HK-2 (cell line): ENCODE data around the gene EFCAB8.
A peak's percentile ranks its signal among the peaks of the same experiment; 100 is the strongest.

Experiments
- DNase-seq: peaks from one replicate; pipeline ENCODE4 v3.0.0-alpha.2; 2018; ENCODE audit not compliant: unreplicated experiment

The EFCAB8 gene

DNA sequence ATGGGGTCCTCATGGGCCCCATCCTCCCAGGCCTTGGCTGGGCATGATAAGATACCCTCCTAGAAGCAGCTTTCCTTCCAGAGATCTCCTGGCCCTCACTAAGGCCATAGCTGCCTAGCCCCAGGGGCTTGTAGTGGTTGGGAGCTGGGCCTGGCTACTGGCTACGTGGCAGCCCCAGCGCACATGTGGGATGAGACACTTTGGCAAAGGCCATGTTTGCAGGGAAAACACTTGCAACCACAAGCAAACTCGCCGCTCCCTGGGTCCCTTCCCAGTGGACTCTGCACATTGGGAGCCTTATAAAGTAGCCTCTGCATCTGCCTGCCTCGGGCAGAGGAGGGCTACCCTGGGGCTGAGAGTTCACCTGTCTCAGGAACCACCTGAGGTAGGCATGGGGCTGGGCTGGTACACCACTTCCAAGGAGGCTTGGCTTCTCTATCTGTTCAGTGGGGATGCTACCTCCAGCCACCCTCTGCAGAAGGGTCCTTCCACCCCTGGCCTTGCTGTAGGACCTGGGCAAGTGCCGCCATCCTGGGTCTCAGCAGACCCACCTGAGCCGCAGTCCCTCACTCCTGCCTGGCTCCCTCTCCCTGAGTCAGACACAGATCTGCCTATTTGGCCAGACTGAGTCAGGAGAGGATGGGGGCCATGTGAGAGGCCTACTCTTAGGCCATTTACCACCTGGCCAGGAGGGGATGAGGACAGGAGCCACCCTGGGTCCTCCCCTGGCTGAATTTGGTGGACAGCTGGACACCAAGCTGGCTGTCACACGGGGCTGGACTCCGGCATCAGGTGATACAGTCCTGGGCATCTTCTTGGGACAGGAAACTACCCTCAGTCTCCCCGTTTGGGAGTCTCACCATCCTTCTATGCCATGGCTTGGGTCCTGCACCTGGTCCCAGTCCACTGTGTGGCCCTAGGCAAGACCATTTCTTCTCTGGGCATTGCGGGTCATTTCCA is 148.9 kb downstream of the EFCAB8 start, which contains the start of gene BPIFB2:
Gene BPIFB2, plus strand, starts transcription at position 329 of the 960 bp plus-strand sequence. CDS start 871 bp downstream, outside the sequence.
- no peak for DNase-seq

DNA sequence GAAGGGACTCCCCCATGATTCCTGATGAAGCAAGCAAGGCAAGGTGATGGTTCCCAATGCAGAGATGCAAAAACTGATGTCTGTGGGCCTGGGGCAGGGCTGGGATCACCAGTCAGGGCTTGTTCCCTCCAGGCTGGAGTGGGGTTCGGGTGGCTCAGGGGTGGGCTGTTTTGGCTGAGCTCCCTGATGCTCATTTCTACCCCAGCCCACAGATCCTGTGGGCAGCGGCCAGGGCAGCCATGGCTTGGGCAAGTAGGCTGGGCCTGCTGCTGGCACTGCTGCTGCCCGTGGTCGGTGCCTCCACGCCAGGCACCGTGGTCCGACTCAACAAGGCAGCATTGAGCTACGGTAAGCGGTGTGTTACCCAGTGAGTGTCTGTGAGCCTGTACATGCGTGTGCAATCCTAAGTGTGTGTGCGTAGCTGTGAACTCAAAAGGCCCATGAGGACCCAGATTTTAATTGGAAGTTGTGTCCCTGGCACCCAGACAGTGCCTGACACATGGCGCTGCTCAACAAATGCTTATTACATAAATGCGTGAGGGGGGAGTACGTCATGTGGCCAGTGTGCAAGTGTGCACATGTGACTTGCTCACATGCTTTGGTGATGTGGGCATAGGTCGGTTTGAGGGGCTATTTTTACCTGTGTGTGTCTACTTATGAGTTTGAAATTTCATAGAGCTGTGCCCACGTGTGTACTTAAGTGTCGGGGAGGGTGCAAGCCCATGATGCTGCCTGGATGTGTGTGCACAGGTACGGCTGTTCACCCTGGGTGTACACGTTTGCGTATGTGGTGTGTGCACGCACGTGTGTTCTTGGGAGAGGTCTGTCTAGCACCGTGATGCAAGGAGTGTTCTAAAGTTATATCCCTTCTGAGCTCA is 149.9 kb downstream of the EFCAB8 start:
- no peak for DNase-seq

DNA sequence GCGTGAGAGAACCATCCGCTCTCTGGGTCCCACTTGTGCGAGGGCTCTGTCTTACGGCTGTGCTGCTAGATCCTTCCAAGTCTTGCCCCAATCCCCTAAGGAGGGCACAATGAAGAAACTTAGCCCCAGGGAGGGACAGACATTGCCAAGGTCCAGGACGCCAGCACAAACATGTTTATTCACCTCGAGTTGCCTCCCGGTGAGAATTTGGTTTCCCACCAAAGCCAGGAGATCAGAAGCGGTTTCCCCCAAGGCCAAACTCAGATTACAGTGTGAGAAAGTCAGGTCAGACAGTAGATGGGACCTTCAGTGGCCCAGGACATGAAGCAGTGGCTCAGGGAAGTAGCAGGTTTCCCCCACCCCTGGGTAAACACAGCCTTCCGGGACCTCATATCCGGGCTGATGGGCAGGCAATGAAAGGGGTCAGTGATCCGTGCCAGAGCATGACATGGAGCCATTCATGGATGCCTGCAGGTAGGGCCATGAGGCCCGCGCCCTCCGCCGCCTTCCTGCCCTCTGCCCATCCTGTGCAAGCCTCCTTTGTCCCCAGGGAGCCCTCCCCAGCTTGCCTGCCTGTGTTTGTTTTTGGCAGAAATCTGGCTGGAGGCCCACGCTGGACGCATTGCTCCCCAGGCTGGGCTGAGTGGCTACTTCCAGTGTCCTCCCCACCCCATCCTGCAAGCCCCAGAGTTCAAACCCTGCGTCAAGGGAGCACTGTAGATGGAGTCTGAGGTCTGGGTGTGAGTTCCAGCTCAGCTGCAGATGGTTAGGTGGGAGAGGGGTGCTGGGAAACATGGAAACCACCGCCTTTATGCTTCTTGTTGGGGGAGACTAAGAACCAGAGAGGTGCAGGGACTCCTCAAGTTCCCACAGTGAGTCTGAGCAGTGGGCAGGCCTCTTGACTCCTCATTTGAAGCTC is 150.8 kb downstream of the EFCAB8 start:
- peak; percentile 19 for DNase-seq

DNA sequence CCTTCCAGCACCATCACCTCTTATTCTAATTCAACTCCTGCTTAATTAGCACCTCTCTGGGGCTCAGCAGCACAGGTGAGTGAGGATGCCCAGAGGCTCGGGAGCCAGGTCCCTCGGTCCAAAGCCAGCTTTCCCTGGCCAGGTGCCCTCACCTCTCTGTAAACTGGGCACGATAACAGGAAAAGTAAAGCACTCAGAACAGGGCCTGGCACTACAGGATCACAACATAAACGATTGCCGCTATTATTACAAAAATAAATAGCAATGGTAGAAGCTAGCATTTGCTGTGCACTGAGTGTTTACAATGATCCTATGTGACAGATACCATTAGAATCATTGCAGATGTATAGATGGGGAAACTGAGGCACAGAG is 151.4 kb downstream of the EFCAB8 start:
- DNase-seq, result no peak

GRCh38 chr20:33010674-33011449 is 152.1 kb downstream of the EFCAB8 start:
- DNase-seq, result no peak
